Stomach (tissue), 9 donors: ENCODE results near the gene DHRS7. TPM values are rescaled to one million over a fixed set of nuclear protein-coding genes. Genes with fewer than 3 reads are reported as not detected.

Source experiments
- DNase-seq, 2 donors: peaks; one replicate each; pipeline versions ENCODE4 v3.0.0 to v3.0.0-alpha.2; 2013 to 2019
- H3K27ac ChIP-seq, 5 donors: fragments of 200-600 bp in 4 of 5; sonication (generic) in 4 of 5; one replicate each; pipeline ENCODE4 v1.5.1; 2013 to 2019; ENCODE audit warnings: mild to moderate bottlenecking in 1 of 5, moderate library complexity in 1 of 5
- H3K27me3 ChIP-seq, 3 donors: fragments of 200-600 bp; sonication (generic); one replicate each; pipeline ENCODE4 v1.5.1; 2017 to 2019; ENCODE audit warnings: mixed run types in 1 of 3
- H3K36me3 ChIP-seq, 4 donors: fragments of 200-600 bp; sonication (generic); 1 replicate in 3 of 4; 2 replicates in 1 of 4; pipeline ENCODE4 v1.5.1; 2016 to 2019
- H3K4me1 ChIP-seq, 4 donors: fragments of 200-600 bp; sonication (generic); one replicate each; pipeline ENCODE4 v1.5.1; 2016 to 2019
- H3K4me3 ChIP-seq, 4 donors: fragments of 200-600 bp; sonication (generic) in 3 of 4; one replicate each; pipeline ENCODE4 v1.5.1; 2016 to 2019; ENCODE audit warnings: mild to moderate bottlenecking in 1 of 4
- H3K9me3 ChIP-seq, 4 donors: fragments of 200-600 bp; sonication (generic); one replicate each; pipeline ENCODE4 v1.5.1; 2016 to 2019
- CTCF ChIP-seq, 7 experiments: fragments of 450-650 bp in 4 of 7; fragments of 200-600 bp in 3 of 7; sonication (generic) in 3 of 7; IDR thresholded peaks; one replicate each; pipeline ENCODE4 v1.5.1; 2016 to 2019; ENCODE audit warnings: antibody characterized with exemption in 7 of 7, control low read depth in 2 of 7, mild to moderate bottlenecking in 1 of 7
- EP300 ChIP-seq: sonication (generic); formaldehyde crosslinking; IDR thresholded peaks from one replicate; pipeline ENCODE4 v1.6.1; 2017; ENCODE audit warnings: antibody characterized with exemption
- POLR2A ChIP-seq, 4 donors: fragments of 450-650 bp; IDR thresholded peaks; one replicate each; pipeline ENCODE4 v1.6.1; 2016; ENCODE audit warnings: antibody characterized with exemption in 4 of 4, control low read depth in 2 of 4, mild to moderate bottlenecking in 1 of 4, moderate library complexity in 1 of 4
- POLR2AphosphoS5 ChIP-seq, 3 donors: sonication (generic); formaldehyde crosslinking; IDR thresholded peaks; one replicate each; pipeline ENCODE4 v1.6.1; 2016; ENCODE audit warnings: antibody characterized with exemption in 3 of 3
- WGBS, 5 donors: extraction: QIAGEN DNeasy Blood & Tissue Kit in 3 of 5; methylation state at CpG; one replicate each; pipeline versions ENCODE4 v1.1.5 to v1.1.7; 2013 to 2018; 5-methylcytosine and 5-hydroxymethylcytosine counted together
- intact Hi-C: fragments of 100-400 bp; cut with DNase I; formaldehyde crosslinking; loops from one replicate; pipeline ENCODE4 v1.15.1; 2023; ENCODE audit warnings: low total_unique reads
- polyA plus RNA-seq, 3 donors: library from polyadenylated mRNA; stranded (reverse); fragments of 200-250 nt; gene quantifications; one replicate each; pipeline ENCODE4 v1.2.3, GENCODE V29; 2013
- total RNA-seq, 5 donors: library from RNA; depleted of rRNA; stranded (reverse); fragments of >200 nt; gene quantifications; one replicate each; pipeline versions ENCODE4 v1.1.0 to v1.2.3, GENCODE V29; 2014 to 2016
- donor health status: healthy with polysubstance abuse.
- donor health status: Bipolar disorder and iron deficiency.
- donor health status: healthy.

DHRS7 gene
- total and polyA plus RNA-seq, 8 donors = 26.6 to 322 (median 102) TPM

DNA sequence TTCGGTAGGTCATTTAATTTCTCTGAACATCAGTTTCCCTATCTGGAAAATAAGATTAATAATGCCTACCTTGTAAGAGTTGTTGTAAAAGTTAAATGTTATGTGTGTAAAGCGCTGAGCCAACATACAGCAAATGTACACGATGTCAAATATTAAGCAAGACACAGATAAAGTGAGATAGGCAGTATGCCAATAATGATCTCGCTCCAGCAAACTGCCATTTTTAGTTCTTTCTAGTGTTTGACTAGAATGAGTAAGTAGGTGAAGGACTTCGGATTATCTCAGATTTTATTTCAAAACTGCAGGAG, 840 bp downstream of the DHRS7 start:
- no peaks in the 10 kb centered on the region for H3K9me3 ChIP-seq
- peaks cover 0 to 4% (median 1%) of the 10 kb centered on the region in 4 donors for H3K36me3 ChIP-seq
- TF ChIP-seq POLR2A (IDR thresholded peaks at IDR 0.05) = no peak
- TF ChIP-seq EP300 = no peak
- TF ChIP-seq CTCF (IDR thresholded peaks at IDR 0.05) = no peak
- peak in 1 of 3 donors; percentile 57 for TF ChIP-seq POLR2AphosphoS5 (IDR thresholded peaks at IDR 0.05)
- H3K27ac ChIP-seq = peak overlapping the region; percentile 90 to 99 (median 96)
- DNase-seq = no peak
- intact Hi-C loops = loop anchor here (10.0 kb wide), 1 partner anchor 70 kb away; the partner anchor contains the start of gene PCNX4
- 6 to 8% (median 7%) methylated on average over 5 of the region's 5 CpGs for WGBS, 5 donors
- H3K27me3 ChIP-seq = no peaks in the 10 kb centered on the region
- H3K4me3 ChIP-seq = peak overlapping the region; percentile 76 to 84 (median 79)
- H3K4me1 ChIP-seq = peaks cover 7 to 63% (median 29%) of the 10 kb centered on the region in 4 donors

- 33 to 55% (median 53%) methylated on average over 6 of the region's 6 CpGs for WGBS, 5 donors
- H3K4me3 ChIP-seq = peak overlapping the region; percentile 76 to 84 (median 79)
- no peaks in the 10 kb centered on the region for H3K9me3 ChIP-seq
- H3K4me1 ChIP-seq = peaks cover 9 to 68% (median 32%) of the 10 kb centered on the region in 4 donors
- peaks cover 0 to 4% (median 1%) of the 10 kb centered on the region in 4 donors for H3K36me3 ChIP-seq
- intact Hi-C loops = loop anchor here (10.0 kb wide), 1 partner anchor 69 kb away; the partner anchor contains the start of gene PCNX4
- no peaks in the 10 kb centered on the region for H3K27me3 ChIP-seq
- no peak for TF ChIP-seq POLR2A (IDR thresholded peaks at IDR 0.05)
- peak overlapping the region in 3 of 5 donors; percentile 90 to 99 (median 94) for H3K27ac ChIP-seq
- DNase-seq = peak in 1 of 2 donors; percentile 39
Observed at GRCh38 chr14:60163693-60164092, 1.5 kb downstream of the DHRS7 start.

DNA sequence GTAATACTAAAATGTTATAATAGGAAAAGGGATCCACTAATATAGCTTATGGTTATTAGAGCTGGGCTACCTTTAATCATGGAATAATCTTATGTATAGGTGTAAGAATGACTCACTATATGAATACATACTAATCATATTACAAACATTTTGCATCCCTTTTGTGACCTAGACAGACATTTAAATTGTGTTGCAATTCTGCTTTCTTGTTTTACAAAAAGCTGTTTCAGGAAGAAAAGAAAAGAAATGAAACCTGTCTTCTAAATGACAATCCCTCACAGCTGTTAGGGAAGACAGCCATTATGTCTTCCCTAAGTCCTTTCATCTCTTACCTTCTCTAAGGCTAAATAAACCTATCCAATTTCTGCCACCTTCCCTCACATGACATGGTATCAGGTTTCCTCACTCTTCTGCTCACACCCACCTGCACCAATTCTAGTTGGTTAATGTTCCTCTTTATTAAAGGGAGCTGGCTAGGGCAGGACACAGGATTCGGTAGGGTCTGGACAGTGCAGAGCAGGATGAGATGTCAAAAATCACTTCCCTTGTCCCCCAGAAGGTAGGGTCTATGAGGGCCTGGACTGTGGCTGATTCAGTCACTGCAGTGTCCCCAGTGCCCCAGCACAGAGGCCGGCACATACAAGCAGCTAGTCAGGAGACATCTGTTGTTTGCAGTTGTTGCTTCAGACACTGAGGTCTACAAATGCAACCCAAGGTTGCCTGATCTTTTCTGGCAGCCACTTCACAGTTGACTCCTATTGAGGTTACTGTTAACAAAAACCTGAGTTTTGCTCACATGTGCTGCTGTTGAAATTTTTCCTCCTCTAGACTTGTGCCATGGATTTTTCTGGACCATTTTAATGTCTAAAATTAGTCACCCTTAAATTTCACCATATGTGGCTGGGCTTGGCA, 3.7 kb downstream of the DHRS7 start:
- Histone ChIP-seq H3K9me3 (no peaks in the 10 kb centered on the region), H3K36me3 (peaks cover 0 to 4% (median 1%) of the 10 kb centered on the region in 4 donors), H3K27ac (peak overlapping the region in 4 of 5 donors; percentile 7 to 57 (median 42)), H3K4me1 (peaks cover 11 to 88% (median 45%) of the 10 kb centered on the region in 4 donors), H3K4me3 (no peak overlapping the region), H3K27me3 (no peaks in the 10 kb centered on the region)
- intact Hi-C loops = loop anchor here (10.0 kb wide), 1 partner anchor 67 kb away; the partner anchor contains the start of gene PCNX4
- no peak for TF ChIP-seq CTCF (IDR thresholded peaks at IDR 0.05)
- no peak for TF ChIP-seq POLR2A (IDR thresholded peaks at IDR 0.05)
- TF ChIP-seq EP300 = no peak
- no peak for TF ChIP-seq POLR2AphosphoS5 (IDR thresholded peaks at IDR 0.05)
- 66 to 86% (median 76%) methylated on average over 2 of the region's 2 CpGs for WGBS, 5 donors
- DNase-seq = no peak

GRCh38 chr14:60160422-60160821, 4.8 kb downstream of the DHRS7 start:
- 69 to 87% (median 77%) methylated on average over 7 of the region's 7 CpGs for WGBS, 5 donors
- intact Hi-C loops = loop anchor here (10.0 kb wide), 1 partner anchor 66 kb away; the partner anchor contains the start of gene PCNX4
- Histone ChIP-seq H3K27ac (no peak overlapping the region), H3K27me3 (no peaks in the 10 kb centered on the region), H3K4me3 (no peak overlapping the region), H3K9me3 (no peaks in the 10 kb centered on the region), H3K36me3 (peaks cover 0 to 10% (median 4%) of the 10 kb centered on the region in 4 donors), H3K4me1 (peaks cover 11 to 85% (median 44%) of the 10 kb centered on the region in 4 donors)
- no peak for TF ChIP-seq POLR2A (IDR thresholded peaks at IDR 0.05)
- TF ChIP-seq POLR2AphosphoS5 (IDR thresholded peaks at IDR 0.05) = no peak
- no peak for TF ChIP-seq EP300
- TF ChIP-seq CTCF (IDR thresholded peaks at IDR 0.05) = no peak
- no peak for DNase-seq
